Stimulated activated CD4-positive, alpha-beta T cell treated with anti-CD3 and anti-CD28 coated beads, Interleukin-2, amount 100 ng/mL, for 24 hours (primary cell): ENCODE data around the gene BRF1.
"Not testable (repeated sequence)": the region's sequence is repeated elsewhere in the genome, so short reads cannot be mapped to it uniquely, and the experiment has no call there.

Experiments used
- DNase-seq, 2 donors: peaks; one replicate each; pipeline ENCODE4 v3.0.0-alpha.2; 2020

BRF1 gene

DNA sequence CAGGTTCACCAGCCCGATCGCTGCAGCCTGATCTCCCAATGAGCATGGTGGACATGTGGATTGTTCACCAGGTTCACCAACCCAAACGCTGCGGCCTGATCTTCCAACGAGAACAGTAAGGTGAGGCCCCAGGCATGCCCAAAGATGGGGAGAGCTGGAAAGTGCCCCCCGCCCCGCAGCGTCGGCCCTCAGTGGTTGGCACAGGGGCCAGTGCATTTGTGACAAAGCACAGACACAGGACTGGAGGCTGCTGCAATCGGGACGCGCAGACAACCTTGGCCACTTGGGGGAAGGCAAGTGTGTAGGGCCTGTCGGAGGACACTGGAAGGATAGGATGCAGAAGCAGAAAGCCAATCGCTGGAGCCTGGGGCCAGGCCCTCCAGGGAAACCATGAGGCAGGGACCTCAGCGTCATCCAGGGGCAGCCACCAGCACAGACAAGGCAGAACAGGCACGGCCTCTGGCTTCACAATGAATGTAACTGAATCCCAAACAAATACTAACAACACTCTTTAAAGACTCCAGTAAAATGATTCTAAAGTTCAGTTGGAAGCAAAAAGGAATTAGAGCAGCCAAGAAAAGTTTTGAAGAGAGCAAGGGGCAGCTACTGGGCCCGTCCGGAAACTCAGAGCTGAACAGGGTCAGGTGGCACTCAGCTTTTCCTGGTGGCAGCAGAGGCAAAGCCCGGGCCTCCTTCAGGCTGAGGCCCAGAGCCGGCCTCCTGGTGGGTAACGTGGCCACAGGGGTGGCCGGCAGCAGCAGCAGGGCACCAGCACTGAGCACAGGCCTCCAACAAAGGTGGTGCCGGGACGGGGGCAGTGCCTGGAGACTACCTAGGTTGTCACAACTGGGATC is 13.3 kb downstream of the BRF1 start:
- DNase-seq, result no peak

- no peak for DNase-seq
These were observed 14.0 kb downstream of the BRF1 start for GRCh38 chr14:105286759-105287144.

GRCh38 chr14:105285174-105285573 is 15.6 kb downstream of the BRF1 start:
- no peak for DNase-seq

DNA sequence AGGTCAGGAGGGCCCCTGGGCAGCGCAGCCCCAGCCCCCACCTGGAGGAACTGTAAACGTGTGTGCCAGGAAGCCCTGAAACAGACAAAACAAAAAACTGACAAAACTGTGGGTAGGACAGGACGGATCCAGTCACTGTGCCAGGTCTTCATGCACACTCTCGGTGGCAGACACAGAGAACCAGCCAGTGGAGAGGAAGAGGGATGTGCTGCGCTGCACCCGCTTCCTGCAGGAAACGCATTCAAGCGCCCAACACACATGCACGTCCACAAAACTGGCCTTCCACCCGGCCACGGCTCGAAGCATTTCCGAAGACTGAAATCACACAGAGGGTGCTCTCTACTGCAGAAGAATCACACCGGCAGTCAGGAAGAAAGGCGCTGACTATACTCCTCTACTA is 16.9 kb downstream of the BRF1 start:
- DNase-seq, result no peak

DNA sequence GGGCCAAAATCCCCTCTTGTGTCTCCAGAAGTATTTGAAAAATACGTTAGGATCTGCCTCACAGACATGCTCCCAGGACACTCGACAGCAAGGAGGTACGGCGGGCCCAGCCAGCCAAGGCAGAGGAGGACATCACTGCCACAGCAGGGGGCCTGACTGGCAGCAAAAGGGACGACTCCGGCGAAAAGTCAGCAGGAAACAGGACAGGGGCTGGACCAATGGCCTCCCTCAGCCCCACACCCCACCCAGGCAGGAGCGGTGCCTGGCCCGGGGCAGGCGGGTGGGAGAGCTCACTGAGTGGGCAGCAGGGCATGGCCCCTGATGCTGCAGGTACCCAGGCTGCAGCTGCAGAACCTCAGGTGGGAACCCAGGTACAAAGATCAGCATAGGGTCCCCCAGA is 17.8 kb downstream of the BRF1 start:
- no peak for DNase-seq

- DNase-seq, result no peak
These were observed 18.6 kb downstream of the BRF1 start for GRCh38 chr14:105282098-105282725.

DNA sequence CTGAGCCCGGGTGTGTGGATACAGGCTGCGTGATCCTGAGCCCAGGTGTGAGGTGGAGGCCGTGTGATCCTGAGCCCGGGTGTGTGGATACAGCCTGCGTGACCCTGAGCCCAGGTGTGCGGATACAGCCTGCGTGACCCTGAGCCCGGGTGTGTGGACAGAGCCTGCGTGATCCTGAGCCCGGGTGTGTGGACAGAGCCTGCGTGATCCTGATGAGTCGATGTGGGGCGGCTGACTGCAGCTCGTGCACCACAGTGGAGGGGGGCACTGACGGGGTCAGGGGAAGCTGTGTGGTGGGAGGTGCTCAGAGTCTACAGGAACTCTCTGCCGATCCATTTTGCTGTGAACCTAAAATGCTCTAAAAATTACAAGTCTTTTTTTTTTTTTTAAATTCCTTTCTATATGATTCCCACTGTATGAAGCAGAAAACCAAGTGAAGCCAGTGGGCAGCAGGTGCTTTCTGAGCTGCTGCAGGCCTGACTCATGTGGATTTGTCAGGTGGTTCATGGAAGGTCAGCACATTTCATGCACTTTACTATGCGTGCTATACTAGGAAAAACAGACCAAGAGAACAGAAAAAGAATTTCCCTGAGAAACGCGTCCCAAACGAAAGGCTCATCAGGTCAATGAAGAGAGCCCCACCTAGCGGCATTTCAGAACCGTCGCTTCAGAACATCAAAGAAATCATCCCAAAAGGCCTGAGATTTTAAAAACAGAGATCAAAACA is 19.3 kb downstream of the BRF1 start:
- no peak for DNase-seq

DNA sequence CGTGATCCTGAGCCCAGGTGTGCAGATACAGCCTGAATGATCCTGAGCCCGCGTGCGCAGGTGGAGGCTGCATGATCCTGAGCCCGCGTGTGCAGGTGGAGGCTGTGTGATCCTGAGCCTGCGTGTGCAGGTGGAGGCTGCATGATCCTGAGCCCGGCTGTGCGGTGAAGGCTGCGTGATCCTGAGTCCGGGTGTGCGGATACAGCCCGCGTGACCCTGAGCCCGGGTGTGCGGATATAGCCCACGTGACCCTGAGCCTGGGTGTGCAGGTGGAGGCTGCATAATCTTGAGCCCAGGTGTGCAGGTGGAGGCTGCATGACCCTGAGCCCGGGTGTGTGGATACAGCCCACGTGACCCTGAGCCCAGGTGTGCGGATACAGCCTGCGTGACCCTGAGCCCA is 20.3 kb downstream of the BRF1 start:
- DNase-seq, result no peak

GRCh38 chr14:105279642-105280361 is 21.0 kb downstream of the BRF1 start:
- no peak for DNase-seq

DNA sequence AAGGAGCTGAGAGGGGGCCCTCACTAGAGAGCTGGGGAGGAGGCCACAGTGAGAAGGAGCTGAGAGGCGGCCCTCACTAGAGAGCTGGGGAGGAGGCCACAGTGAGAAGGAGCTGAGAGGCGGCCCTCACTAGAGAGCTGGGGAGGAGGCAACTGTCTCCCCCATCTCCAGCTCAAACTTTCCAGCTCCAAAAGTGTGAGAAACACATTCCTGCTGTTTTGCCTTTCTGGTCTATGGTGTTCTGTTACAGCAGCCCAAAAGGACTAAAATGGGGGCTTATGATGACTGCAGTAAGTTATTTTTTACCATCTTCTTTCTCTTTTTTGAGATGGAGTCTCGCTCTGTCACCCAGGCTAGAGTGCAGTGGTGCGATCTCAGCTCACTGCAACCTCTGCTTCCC is 23.4 kb downstream of the BRF1 start:
- not testable (repeated sequence) for DNase-seq

DNA sequence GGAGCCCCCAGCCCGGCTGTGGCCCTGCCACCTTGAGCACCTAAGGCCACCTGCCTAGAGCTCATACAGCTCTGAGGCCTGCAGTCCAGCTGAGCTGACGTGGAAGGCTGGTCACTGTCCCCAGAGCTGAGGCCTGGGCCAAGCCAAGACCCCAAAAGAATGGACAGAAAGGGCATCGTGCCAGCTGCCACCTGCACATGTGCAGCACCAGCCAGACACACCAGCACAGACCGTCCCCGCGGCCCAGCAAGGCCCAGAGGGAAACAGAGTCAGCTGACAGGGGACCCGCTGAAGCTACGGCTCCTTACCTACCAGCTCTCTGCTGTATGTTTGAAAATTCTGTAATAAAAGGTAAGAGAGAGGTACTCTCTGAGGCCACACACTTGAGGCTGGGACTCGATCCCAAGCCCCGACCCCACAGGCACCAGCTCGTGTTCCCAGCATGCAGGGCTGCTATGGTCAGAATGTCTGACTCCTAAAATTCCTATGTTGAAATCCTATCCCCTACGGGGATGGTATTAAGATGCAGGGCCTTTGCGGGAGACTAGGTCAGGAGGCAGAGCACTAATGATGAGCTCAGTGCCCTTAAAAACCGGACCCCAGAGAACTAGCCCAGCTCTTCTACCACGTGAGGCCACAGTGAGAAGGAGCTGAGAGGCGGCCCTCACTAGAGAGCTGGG is 25.4 kb downstream of the BRF1 start:
- no peak for DNase-seq

GRCh38 chr14:105274637-105275036 is 26.2 kb downstream of the BRF1 start:
- no peak for DNase-seq

GRCh38 chr14:105273062-105273461 is 27.7 kb downstream of the BRF1 start:
- DNase-seq, result no peak

DNA sequence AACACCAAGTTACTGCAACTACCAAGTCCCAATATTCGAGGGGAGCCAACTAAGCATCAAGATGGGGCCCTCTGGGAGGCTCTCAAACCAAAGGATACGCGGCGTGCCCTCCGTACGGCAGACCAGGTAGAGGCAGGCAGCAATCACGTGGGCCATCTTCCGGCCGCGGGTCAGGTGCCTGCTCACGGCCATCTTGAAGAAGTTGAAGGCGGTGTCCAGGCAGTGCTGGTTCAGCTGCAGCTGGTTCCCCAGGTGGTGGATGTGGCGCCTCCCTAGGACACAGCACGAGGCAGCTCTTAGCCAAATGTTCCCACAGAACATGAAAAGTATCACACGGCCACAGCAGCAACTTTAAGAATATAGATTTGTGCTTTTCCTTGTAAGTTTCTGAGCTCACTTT is 28.2 kb downstream of the BRF1 start:
- DNase-seq, result no peak

DNA sequence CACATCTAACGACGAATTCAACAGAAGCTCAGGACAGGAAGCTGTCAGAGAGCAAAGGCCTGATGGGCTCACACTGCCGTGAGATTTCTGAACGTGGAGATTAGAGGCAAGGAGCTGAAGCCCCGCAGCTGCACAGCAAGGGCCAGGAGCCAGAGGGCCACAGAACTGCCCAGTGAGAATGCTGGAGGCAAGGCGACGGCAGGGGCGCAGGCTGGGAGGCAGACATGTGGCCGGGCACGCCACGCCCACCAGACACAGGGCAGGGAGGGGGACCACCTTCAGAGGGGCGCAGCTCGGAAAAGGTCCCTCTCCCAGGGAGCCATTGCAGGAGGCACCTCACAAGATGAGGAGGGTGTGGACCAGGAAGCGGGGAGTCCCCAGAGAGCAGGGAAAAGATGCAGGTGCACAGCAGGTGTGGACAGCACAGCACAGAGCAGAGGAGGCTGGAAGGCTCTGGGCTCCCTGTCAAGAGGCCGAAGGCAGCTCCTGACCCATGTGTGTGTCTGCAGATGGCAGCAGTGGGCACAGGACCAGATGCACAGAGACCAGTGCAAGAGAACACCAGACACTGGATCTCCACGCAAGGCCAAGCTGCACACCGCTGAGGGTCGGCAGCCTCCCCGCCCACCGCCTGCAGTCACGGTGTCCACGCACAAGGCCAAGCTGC is 29.4 kb downstream of the BRF1 start:
- DNase-seq, result no peak

- no peak for DNase-seq
These were observed 31.4 kb downstream of the BRF1 start for GRCh38 chr14:105269405-105269804.

DNA sequence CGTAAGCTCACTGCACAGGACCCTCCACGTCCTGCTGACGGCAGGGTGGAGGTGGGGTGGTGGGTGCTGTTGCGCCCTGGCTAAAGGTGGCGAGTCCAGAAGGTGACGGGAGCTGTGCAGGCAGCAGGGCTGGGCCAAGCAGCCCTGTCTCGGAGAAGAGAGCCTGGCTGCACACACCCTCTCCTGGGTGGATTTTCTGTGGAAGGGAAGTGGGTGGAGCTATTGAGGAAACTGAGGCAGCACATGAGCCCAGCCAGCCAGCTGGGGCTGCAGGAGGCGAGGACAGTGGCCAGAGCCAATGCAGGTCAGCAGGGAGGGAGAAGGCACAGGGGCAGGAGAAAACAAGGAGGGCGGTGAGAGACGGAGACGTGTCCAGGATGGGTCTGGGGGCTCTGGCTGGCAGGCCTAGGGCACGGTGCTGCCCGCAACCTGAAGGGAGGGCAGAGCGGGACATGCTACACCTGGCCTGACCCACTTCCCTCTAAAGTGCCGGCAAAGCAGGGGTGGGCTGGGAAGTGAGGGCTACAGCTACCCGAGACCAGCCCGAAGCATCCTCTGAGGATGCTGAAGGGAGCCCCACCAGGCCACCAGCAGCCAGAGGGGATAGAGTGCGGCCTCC is 32.0 kb downstream of the BRF1 start:
- no peak for DNase-seq

- DNase-seq, result no peak
These were observed 32.8 kb downstream of the BRF1 start for GRCh38 chr14:105267820-105268548.

DNA sequence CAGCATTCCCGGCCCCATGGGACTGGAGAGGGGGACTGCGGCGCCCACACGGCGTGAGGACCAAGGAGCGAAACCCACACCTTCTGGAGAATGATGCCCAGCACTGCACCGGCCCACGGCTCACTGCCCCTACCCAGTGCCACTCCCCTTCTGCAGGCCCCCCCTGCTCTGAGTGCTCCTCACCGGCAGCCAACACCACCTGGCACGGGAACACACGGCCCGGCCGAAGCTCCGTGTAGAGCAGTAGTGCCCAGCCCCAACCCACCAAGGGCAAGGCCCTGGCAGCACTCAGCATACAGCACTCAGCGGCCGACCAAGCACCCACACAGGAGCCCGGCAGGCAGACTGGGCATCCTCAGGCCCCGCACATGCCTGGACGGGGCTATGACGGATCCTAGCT is 39.0 kb downstream of the BRF1 start:
- DNase-seq, result no peak

GRCh38 chr14:105260959-105261358 is 39.8 kb downstream of the BRF1 start:
- no peak for DNase-seq

DNA sequence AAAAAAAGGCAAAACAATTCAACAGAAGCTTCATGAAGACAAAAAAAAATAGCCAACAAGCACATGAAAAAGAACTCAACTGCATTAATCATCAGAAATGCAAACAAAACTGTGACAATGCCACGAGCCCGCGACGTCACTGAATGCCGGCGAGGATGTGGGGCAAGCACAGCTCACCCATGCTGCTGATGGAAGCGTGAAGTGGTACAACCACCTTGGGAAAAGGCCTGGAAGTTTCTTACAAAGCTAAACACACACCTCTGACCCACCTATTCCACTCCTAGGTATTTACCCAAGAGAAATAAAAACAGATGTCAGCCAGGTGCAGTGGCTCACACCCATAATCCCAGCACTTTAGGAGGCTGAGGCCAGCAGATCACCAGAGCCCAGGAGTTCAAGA is 42.0 kb downstream of the BRF1 start:
- no peak for DNase-seq
